ENCODE data around the gene CRACR2B.

CRACR2B gene

DNA sequence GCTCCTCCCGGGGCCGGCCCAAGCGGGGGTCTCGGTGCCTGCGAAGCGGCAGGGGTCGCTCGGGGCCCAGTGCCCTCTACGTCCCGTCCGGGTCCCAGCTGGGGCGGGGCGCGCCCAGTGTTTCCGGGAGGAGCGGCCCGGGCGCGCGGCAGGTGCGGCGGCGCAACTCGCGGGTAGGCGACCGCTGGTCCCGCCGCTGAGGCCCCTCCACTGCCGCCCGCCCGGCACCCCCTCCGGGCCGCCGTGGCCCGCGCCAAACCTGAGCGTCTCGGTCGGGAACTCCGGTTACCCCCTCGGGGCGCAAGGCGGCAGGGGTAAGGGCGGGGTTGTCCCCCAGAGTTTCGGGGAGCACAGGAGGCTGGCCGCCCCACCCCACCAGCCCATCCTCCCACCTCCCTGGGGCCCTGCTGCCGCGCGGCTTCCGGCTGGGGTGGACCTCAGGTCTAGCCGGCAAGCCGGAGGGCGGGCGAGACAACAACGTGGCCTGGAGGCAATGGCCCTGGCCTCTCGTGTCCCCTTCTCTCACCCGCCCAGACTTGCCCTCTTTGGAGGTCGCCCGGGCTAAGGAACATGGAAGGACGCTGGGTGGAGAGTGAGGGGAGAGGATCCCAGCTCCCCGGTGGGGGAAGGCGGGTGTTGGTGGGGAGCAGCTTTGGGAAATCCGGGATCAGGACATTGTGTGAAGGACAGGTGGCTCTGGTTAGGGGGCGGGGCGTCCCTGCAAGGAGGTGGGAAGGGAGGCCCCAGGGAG, 398 bp upstream of the CRACR2B start:
- no peak for DNase-seq

DNA sequence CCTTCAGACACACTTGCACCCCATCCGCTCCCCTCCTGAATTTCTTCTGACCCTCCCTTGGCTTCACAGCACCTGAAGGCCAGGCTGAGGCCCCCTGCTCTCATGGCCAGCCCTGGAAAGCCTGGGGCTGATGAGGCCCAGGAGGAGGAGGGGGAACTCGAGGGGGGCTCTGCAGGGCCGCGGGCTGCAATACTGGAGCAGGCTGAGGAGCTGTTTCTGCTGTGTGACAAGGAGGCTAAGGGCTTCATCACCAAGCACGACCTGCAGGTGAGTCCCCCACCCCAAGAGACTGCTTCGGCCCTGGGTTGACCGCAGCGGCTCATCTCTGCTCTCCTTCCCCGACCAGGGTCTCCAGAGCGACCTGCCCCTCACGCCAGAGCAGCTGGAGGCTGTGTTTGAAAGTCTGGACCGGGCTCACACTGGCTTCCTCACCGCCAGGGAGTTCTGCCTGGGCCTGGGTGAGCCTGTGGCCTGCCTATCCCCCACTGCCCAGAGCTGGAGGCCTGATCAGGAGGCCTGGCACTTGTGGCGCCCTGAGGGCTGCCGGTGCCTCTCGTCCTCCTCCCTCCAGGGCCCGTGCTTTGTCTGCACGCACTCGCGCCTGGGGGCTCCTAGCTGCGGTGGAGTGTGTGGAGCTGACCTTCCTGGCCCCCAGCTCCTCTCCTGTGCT, 922 bp downstream of the CRACR2B start:
- no peak for DNase-seq

DNA sequence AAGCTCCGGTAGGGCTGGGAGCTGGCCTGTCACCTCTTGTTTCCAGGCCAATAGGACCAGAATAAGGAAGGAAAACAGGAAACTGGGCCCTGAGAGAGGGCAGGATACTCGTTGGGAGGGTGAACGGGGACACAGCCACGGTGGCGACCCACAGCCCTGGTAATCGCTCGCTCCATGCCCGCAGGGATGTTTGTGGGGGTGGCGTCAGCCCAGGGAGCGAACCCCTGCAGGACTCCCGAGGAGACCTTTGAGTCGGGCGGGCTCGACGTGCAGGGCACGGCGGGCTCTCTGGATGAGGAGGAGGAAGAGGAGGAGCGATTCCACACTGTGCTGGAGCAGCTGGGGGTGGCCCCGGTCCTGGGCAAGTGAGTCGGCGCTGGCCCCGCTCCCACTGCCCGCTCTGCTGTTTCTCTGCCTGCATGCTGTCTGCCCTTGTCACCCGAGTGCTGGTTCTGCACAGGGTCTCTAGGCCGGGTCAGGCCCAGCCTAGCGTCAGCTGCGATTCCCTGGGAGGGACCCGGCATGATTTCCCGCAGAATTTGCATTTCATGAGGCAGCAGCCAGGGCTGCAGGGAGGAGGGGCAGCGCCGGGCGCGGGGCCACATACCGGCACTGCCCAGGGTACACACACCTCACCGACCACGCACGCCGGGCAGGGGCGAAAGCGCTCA, 1.6 kb downstream of the CRACR2B start:
- DNase-seq, result peak; percentile 50

DNA sequence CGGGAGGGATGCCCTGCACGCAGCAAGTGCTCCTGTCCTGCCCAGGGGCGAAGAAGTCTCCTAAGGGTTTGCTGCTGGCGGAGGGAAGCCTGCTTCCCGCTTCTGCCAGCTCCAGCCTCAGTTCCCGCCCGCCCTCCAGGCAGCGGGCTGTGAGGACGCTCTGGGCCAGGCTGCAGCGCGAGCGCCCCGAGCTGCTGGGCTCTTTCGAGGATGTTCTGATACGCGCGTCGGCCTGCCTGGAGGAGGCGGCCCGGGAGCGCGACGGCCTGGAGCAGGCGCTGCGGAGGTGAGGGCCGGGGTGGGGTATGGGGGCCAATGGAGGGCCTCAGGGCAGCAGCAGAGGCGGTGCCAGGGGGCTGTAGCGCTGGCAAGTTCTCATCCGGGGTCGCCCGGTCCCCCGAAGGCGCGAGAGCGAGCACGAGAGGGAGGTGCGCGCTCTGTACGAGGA, 2.2 kb downstream of the CRACR2B start:
- no peak for DNase-seq

DNA sequence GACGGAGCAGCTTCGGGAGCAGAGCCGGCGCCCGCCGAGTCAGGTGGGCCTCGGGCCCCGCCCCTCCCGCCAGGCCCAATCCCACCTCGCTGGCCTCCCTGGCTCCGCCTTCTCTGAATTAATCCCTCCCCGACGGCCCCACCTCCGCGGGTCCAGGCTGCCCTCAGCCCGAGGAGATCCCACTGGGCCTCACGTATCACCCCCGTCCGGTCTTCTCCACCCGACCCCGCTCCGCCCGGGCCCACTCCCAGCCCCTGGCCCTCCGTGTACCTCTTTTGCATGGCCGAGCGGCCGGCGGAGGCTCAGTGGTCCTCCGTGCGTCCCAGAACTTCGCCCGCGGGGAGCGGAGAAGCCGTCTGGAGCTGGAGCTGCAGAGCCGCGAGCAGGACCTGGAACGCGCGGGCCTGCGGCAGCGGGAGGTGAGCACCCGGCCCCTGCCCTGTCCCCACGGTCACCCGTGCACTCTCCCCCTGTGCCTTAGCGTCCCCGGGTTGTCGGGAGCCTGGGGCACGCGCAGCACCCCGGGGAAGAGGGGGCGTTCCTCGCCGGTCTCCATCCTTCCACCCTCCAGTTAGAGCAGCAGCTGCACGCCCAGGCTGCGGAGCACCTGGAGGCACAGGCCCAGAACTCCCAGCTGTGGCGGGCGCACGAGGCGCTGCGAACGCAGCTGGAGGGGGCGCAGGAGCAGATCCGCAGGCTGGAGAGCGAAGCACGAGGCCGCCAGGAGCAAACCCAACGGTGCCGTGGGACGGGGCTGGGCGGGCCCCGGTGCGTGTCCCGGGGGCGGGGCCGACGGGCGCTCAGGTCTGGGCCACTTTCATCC, 2.8 kb downstream of the CRACR2B start:
- peak; percentile 84 for DNase-seq

DNA sequence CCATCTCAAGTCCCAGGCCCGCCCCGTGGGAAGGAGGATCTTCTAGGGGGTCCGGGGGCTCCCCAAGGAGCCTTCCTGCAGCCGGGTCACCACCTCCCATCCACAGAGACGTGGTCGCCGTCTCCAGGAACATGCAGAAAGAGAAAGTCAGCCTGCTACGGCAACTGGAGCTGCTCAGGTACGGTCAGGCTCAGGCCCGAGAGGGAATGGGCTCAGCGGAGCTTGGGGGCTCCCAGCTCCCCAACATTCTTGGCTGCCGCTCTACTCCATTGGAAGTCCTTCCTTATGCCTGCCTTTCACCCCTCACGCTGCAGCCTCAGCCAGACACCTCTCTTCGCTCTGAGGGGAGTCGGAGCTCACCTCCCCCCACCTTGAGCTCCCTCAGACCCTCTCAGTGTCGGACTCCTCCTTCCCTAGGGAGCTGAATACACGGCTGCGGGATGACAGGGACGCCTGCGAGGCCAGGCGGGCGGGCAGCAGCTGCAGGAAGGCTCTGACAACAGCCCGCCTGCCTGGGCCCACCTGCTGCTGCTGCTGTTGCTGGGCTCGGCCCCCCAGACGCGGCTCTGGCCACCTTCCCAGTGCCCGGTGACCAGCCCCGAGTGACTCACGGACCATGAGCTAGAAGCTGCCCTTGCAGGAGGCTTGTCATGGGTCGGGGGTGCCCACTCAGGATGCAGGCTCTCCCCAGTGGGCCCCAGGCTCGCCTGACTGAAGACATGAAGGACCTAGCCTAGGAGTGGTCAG, 3.6 kb downstream of the CRACR2B start:
- DNase-seq, result no peak

DNA sequence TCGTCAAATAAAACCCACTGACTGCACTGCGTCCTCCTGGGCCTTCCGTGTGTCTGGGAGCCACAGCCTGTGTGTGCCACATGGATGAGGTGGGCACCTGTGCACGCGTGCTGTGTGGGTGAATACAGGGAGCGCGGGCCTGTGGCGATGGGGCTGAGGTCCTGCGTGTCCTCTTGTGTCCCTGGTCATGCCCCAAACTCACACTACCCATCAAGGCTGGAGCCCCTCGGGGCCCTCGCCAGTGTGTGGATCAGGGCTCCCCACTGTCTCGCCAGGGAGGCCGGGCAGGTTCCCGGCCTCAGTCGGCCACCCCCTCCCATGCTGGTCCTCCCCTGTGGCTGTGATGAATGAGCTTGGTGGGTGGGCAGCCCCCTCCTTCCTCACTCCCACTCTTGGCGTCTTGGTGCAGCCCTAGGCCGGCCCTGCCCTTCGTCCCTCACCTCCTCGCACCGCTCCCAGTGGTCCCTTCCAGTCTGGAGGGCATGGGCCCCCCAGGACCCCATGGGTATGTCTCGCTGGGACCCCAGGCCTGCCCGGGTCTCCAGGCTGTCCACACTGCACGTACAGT, 4.3 kb downstream of the CRACR2B start:
- DNase-seq, result no peak

DNA sequence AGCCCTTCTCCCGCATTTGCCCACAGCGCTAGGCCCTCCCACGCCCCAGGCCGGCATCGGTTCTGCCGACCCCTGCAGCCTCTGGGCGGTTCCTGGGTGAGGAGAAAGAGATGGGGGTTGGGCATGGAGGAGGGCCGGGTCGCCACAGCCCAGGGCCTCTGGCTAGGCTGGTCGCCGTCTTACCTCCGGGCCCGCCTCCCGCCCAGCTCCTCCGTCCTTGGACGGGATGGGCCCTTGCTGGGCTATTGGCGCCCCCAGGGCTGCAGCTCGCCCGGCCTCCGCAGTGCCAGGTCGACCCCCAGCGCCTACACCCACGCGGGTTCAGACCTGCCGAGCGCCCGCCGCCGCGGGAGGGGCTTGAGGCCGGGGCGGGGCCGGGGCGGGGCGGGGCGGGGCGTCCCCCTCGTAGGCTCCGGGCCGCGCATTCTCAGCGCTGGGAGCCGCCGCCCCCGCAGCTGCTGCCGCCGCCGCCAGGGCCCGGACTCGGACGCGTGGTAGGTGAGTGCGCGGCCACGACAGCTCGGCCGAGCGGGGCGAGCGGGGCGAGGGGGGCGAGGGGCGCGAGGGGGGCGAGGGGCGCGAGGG, 4.9 kb downstream of the CRACR2B start, which contains the start of gene CD151:
Gene CD151, plus strand, starts transcription at position 424 of the 585 bp plus-strand sequence. CDS start 3,118 bp downstream, outside the sequence.
- no peak for DNase-seq

DNA sequence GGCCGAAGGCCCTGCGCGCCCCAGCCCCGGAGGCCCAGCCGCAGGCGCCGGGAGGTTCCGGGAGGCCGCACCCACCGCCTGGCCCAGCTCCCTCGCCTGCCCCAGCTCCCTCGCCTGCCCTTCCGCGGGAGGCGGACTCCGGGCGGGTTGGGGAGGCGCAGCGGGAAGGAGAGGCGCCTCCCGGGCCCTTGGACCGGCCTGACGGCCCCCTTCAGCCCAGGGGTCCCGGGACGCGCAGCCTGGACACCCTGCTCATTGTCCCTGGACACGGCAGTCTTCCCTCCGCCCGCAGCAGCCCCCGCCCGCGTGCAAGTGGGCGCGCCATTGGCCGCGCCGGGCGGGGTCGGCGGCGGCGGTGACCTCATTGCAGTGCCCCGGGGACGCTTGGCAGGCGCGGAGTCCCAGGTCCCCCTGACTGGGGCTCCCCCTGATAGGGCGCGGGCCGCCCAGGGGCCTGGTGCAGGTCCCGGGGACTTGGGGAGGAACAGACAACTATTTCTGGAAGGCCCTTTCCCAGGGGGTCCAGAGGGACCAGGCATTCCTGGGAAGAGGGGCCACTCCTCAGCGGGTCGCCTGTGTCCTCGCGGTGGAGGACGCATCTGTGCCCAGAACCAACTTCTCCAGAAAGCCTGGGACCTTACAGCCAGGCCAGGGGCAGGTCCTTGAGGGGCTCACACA, 5.5 kb downstream of the CRACR2B start:
- DNase-seq, result no peak

DNA sequence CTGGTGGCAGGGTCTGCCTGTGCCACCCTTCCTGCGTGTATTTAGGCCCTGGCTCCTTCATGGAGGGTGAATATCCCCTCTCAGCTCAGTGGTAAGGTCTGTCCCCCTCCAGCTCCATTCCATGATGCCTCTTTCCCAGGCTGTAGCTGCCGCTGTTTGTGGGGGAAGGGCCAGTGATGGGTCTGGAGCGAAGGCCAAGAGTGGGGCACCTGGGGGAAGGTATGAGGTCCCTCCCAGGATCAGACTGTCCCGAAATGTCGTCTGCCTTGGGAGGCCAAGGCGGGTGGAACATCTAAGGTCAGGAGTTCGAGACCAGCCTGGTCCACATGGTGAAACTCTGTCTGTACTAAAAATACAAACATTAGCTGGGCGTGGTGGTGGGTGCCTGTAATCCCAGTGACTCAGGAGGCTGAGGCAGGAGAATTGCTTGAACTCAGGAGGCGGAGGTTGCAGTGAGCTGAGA, 6.2 kb downstream of the CRACR2B start:
- no peak for DNase-seq

DNA sequence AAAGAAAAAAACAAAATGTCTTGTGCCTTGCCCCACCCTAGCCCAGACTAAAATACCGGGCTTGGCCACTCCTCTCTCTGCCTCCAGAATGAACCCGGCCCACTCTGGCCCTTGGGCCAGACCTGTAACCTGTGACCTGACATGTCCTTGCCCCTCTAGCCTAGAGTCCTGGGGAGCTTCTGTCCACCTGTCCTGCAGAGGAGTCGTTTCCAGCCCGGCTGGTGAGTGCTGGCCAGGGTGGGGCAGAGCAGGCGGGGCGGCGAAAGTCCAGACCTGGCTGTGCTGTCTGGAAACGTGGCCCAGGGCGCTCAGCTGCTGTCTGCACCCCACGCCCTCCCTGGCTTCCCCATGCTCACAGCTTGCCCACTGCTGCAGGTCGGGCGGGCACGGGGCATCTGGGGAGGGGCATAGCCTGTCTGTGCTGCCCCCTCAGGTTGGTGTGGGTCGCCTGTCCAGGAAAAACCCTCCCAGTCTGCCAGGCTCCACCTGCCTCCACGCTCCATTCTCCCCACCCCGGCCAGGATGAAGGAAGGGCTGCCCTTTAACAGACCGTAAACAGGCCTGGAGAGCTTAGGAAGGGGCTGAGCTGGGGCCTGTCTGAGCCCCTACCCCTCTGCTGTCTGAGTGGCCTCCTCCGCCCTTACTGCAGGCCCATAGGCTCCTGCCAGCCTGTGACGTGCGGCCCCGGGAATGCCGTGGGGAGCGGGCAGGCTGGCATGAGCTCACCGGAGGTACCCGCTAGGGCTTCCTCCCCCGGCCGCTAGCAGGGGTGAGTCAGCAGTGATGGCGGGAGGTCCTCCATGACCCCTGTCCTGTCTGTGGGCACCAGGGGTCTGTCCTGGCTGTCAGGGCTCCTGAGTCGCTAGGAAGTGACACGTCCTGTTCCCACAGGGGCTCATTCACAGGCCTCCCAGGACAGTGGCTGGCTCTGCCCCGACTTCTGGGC, 6.9 kb downstream of the CRACR2B start:
- DNase-seq, result no peak

DNA sequence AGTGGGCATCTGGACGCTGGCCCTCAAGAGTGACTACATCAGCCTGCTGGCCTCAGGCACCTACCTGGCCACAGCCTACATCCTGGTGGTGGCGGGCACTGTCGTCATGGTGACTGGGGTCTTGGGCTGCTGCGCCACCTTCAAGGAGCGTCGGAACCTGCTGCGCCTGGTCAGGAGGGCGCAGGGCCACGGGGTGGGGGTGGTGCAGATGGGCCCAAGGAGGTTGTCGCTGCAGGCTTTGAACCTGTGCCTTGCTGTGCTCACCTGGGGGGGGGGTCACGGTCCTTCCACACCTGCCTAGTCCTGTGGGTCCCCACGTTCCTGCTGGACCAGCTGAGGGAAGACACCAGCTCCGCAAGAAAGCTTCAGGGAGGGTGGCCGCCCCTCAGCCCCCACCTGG, 8.6 kb downstream of the CRACR2B start:
- DNase-seq, result no peak

DNA sequence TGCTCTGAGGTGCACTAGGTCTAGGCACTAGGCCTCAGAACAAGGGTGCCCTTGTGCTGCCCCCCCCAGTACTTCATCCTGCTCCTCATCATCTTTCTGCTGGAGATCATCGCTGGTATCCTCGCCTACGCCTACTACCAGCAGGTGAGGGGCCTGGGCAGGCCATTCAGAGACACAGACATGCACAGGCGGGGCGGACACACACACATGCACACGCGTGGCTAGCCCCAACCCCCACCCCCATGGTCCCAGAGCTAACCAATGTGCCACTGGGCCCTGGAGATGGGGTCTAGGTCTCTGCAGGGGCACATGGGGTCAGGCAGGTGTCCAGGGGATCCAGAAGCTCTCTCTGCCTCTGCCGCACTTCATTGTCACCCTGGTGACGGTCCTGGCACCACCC, 9.0 kb downstream of the CRACR2B start:
- no peak for DNase-seq

DNA sequence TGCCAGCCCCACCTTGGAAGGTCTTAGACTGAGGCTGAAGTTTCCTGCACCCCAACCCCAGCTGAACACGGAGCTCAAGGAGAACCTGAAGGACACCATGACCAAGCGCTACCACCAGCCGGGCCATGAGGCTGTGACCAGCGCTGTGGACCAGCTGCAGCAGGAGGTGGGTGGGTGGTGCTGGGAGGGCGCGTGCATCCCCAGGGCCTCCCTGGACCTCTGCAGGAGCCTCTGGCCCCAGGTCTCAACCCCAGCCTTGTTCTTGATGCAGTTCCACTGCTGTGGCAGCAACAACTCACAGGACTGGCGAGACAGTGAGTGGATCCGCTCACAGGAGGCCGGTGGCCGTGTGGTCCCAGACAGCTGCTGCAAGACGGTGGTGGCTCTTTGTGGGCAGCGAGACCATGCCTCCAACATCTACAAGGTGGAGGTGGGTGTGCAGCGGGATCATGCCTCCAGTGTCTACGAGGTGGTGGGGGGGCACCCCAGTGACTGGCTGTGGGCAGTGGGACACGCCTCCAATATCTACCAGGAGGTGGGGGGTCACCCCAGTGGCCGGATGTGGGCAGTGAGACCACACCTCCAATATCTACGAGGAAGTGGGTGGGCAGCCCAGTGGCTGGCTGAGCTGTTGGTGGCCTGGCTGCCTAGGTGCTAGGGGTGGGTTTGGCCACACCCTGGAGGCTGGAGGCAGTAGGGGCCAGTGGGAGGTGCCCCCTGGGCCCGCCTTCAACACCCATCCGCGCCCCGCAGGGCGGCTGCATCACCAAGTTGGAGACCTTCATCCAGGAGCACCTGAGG, 9.7 kb downstream of the CRACR2B start:
- no peak for DNase-seq

DNA sequence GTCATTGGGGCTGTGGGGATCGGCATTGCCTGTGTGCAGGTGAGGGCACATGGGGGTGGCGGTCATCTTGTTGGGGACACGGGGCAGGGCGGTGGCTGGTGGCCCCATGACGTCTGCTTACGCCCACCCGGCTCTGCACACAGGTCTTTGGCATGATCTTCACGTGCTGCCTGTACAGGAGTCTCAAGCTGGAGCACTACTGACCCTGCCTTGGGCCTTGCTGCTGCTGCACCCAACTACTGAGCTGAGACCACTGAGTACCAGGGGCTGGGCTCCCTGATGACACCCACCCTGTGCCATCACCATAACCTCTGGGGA, 10.2 kb downstream of the CRACR2B start:
- no peak for DNase-seq

DNA sequence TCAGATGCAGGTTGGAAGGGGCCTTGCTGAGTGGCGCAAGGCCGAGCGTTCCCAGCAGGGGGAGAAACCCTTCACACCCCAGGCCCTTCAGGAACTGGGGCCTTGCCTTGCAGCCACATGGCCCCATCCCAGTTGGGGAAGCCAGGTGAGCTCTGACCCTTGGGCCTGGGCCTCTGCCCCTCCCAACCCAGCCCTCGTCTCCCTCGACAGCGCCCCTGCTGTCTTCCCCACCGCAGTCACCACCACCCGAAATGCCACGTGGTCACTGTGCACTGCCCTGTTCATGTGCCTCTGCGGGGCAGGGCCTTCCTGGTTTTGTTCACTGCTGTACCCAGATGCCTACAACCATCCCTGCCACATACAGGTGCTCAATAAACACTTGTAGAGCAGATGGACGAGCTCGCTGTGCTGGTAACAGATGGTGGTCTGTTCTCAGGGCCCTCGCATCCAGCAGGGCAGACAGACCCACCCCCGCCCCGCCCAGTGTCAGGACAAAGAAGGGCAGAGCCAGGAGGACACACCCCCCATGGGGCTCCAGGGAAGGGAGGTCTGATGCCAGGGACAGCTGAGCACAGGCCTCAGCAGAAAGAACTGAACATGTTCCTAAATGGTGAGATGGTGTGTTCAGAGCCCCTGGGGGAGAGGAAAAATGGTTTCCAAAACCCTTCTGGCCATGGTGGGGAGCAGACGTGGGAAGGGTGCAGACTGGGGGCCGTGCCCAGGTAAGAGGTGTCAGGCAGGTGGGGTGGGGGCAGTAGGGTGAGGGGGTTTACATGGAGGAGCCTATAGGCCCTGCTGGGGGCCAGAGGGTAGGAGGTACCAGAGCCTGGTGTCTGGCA, 10.9 kb downstream of the CRACR2B start:
- no peak for DNase-seq

DNA sequence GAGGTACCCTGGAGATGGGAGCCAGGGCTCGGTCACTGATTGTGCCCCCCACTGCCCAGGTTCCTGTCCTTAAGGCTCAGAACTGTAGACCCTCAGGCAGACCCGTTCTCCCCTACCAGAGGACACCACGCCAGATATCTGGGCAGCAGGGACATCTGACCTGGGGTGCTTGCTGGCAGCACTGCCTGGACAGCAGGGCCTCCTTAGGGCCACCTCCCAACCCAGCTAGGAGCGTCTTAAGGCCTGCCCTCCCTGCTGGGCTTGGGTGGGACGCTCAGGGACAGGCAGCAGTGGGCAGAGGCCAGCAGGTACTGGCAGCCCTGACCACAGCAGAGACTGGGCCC, 11.5 kb downstream of the CRACR2B start:
- no peak for DNase-seq

Measured in NCI-H1048 (cell line).